Neuronal stem cell (in vitro differentiated cells): Measurements from ENCODE around the gene EMC10.

Experiments used
- DNase-seq: peaks from one replicate; pipeline ENCODE4 v3.0.0-alpha.2; 2013; ENCODE audit warnings: low spot score
- H2AFZ ChIP-seq: one replicate; pipeline ENCODE4 v1.6.1; 2013; ENCODE audit warnings: mild to moderate bottlenecking, low read length, inconsistent platforms
- H2AK5ac ChIP-seq: 2 replicates; pipeline ENCODE4 v1.6.1; 2013; ENCODE audit warnings: low read depth, mild to moderate bottlenecking, inconsistent platforms, low read length, moderate library complexity, mixed read lengths
- H2BK120ac ChIP-seq: 2 replicates; pipeline ENCODE4 v1.6.1; 2013; ENCODE audit warnings: low read depth, mild to moderate bottlenecking, inconsistent platforms, low read length, moderate library complexity, mixed read lengths
- H2BK12ac ChIP-seq: one replicate; pipeline ENCODE4 v1.6.1; 2013; ENCODE audit warnings: low read length, inconsistent platforms
- H2BK15ac ChIP-seq: 2 replicates; pipeline ENCODE4 v1.6.1; 2013; ENCODE audit warnings: mild to moderate bottlenecking, low read length, inconsistent platforms, mixed read lengths
- H2BK5ac ChIP-seq: one replicate; pipeline ENCODE4 v1.6.1; 2013; ENCODE audit warnings: inconsistent platforms, mild to moderate bottlenecking, low read length, moderate library complexity
- H3K14ac ChIP-seq: one replicate; pipeline ENCODE4 v1.6.1; 2013; ENCODE audit warnings: low read length, inconsistent platforms
- H3K18ac ChIP-seq: 2 replicates; pipeline ENCODE4 v1.6.1; 2013; ENCODE audit warnings: low read length, inconsistent platforms
- H3K23ac ChIP-seq: 2 replicates; pipeline ENCODE4 v1.6.1; 2013; ENCODE audit warnings: low read depth, mild to moderate bottlenecking, mixed read lengths, low read length, inconsistent platforms; ENCODE audit not compliant: poor library complexity
- H3K27ac ChIP-seq: replicated peaks from 3 replicates; pipeline ENCODE4 v1.5.1; 2013; ENCODE audit warnings: low read length, inconsistent platforms
- H3K27me3 ChIP-seq, 3 experiments: 2 replicates each; pipeline ENCODE4 v1.6.1; 2013; ENCODE audit warnings: low read length in 3 of 3, mild to moderate bottlenecking in 2 of 3, inconsistent platforms in 1 of 3, low read depth in 1 of 3, mixed read lengths in 1 of 3, moderate library complexity in 1 of 3; ENCODE audit not compliant: control insufficient read depth in 3 of 3, insufficient read depth in 3 of 3
- H3K36me3 ChIP-seq, 2 donors: replicated peaks in 1 of 2; 2 replicates each; pipeline ENCODE4 v1.6.1; 2013; ENCODE audit warnings: low read length in 2 of 2; ENCODE audit not compliant: control insufficient read depth in 2 of 2, insufficient read depth in 2 of 2
- H3K4ac ChIP-seq: 2 replicates; pipeline ENCODE4 v1.6.1; 2013; ENCODE audit warnings: inconsistent platforms, mild to moderate bottlenecking, low read length, moderate library complexity
- H3K4me1 ChIP-seq, 2 donors: 1 replicate in 1 of 2; 2 replicates in 1 of 2; pipeline ENCODE4 v1.6.1; 2013; ENCODE audit warnings: low read length in 2 of 2, low read depth in 1 of 2; ENCODE audit not compliant: control insufficient read depth in 2 of 2, insufficient read depth in 1 of 2
- H3K4me2 ChIP-seq: one replicate; pipeline ENCODE4 v1.6.1; 2013; ENCODE audit warnings: mild to moderate bottlenecking, low read length, inconsistent platforms; ENCODE audit not compliant: insufficient read depth, poor library complexity, severe bottlenecking
- H3K4me3 ChIP-seq, 2 donors: 2 replicates each; pipeline ENCODE4 v1.5.1; 2013; ENCODE audit warnings: low read length in 2 of 2, mild to moderate bottlenecking in 2 of 2, inconsistent platforms in 1 of 2, moderate library complexity in 1 of 2
- H3K79me1 ChIP-seq: one replicate; pipeline ENCODE4 v1.6.1; 2013; ENCODE audit warnings: low read depth, mild to moderate bottlenecking, inconsistent platforms, low read length, moderate library complexity
- H3K9ac ChIP-seq: one replicate; pipeline ENCODE4 v1.6.1; 2013; ENCODE audit warnings: mild to moderate bottlenecking, low read depth, low read length, inconsistent platforms; ENCODE audit not compliant: poor library complexity
- H3K9me3 ChIP-seq, 2 donors: replicated peaks in 1 of 2; 2 replicates each; pipeline versions ENCODE3 to v1.6.1; 2013; ENCODE audit warnings: low read length in 2 of 2, mild to moderate bottlenecking in 2 of 2, inconsistent platforms in 1 of 2, low read depth in 1 of 2, mixed read lengths in 1 of 2, moderate library complexity in 1 of 2; ENCODE audit not compliant: control insufficient read depth in 2 of 2, insufficient read depth in 1 of 2
- H4K8ac ChIP-seq: one replicate; pipeline ENCODE4 v1.6.1; 2013; ENCODE audit warnings: low read depth, mild to moderate bottlenecking, inconsistent platforms, low read length, moderate library complexity
- H4K91ac ChIP-seq: one replicate; pipeline ENCODE4 v1.6.1; 2013; ENCODE audit warnings: low read length, low read depth, mild to moderate bottlenecking, inconsistent platforms; ENCODE audit not compliant: poor library complexity
- WGBS, 2 donors: extraction: QIAGEN DNeasy Blood & Tissue Kit; methylation state at CpG; one replicate each; pipeline ENCODE4 v1.1.7; 2013; ENCODE audit warnings: missing lambda C conversion rate in 2 of 2, mixed read lengths in 1 of 2; ENCODE audit not compliant: insufficient read length in 2 of 2, insufficient replicate concordance in 1 of 2; ENCODE audit errors: extremely low coverage in 2 of 2; 5-methylcytosine and 5-hydroxymethylcytosine counted together

Gene EMC10

DNA sequence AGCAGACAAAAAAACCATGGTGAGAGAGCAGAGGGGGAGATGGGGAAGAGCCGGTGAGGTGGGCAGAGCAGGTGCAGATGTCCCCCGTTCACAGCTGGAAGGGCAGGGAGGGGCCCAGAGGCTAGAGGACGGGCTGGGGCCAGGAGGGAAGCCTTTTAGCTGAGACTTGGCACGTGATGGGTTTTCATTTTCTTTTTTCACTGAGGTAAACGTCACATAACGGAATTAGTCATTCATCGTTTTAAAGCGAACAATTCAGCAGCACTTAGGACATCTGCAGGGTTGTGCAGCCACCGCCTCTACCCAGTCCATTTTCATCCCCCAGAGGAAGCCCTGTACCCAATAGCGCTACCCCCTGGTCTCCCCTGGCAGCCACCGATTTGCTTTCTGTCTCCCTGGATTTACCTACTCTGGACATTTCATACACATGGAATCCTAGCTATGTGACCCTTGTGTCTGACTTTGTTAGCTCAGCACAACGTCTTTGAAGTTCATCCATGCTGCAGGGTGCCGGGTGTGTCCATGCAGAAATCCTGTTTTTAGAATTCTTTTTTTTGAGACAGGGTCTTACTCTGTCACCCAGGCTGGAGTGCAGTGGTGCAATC is 16.0 kb upstream of the EMC10 start:
- no peak overlapping the region for H4K8ac ChIP-seq
- H3K36me3 ChIP-seq, result no peaks in the 10 kb centered on the region
- no peak overlapping the region for H3K9ac ChIP-seq
- no peak overlapping the region for H4K91ac ChIP-seq
- H3K9me3 ChIP-seq, result no peaks in the 10 kb centered on the region
- H3K79me1 ChIP-seq, result peaks cover 2% of the 10 kb centered on the region
- H3K4ac ChIP-seq, result no peak overlapping the region
- H3K23ac ChIP-seq, result no peak overlapping the region
- H2AK5ac ChIP-seq, result no peak overlapping the region
- no peak for DNase-seq
- H2BK120ac ChIP-seq, result no peak overlapping the region
- H3K4me1 ChIP-seq, result peaks cover 0 to 5% of the 10 kb centered on the region in 2 donors
- H3K4me2 ChIP-seq, result no peak overlapping the region
- H3K27ac ChIP-seq, result no peak overlapping the region
- peaks cover 0 to 3% (median 0%) of the 10 kb centered on the region in 3 experiments for H3K27me3 ChIP-seq
- H3K18ac ChIP-seq, result no peak overlapping the region
- H3K4me3 ChIP-seq, result no peak overlapping the region
- no CpG with 5 or more reads among the region's 13 CpGs for WGBS, 2 donors
- H2BK5ac ChIP-seq, result no peak overlapping the region
- H2AFZ ChIP-seq, result no peak overlapping the region
- H2BK12ac ChIP-seq, result no peak overlapping the region
- H3K14ac ChIP-seq, result no peak overlapping the region
- peak overlapping the region; percentile 5 for H2BK15ac ChIP-seq

DNA sequence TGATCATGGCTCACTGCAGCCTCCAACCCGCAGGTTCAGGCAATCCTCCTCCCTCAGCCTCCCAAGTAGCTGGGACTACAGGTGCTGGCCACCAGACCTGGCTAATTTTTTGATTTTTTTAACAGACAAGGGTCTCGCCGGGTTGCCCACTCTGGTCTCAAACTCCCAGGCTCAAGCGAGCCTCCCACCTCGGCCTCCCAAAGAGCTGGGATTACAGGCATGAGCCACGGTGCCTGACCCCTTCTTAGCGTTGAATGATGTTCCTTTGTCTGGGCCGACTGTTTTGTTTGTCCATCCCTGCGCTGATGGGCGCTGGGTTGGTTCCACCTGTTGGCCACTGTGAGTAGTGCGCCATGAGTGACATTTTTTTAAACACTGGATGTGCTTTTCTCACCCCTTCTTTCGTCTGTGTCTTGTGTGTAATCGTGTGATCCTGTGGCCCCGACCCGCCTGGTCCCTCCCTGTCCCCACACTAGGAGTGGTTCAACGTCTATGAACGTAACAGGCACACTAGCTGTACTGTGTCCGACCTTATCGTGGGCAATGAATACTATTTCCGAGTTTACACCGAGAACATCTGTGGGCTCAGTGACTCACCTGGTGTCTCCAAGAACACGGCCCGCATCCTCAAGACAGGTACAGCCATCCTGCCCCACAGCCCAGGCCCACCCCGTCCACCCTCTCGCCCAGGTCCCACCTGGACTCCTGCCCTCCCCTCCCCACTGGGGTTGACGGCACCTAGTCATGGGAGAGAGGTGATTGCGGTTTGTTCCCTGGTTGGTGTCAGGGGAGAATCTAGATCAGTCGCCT is 15.0 kb upstream of the EMC10 start:
- H3K23ac ChIP-seq, result no peak overlapping the region
- peak overlapping the region; percentile 85 for H4K91ac ChIP-seq
- peak overlapping the region; percentile 44 for H3K18ac ChIP-seq
- H3K27ac ChIP-seq, result no peak overlapping the region
- WGBS, 2 donors, result no CpG with 5 or more reads among the region's 28 CpGs
- peaks cover 0 to 3% (median 0%) of the 10 kb centered on the region in 3 experiments for H3K27me3 ChIP-seq
- no peaks in the 10 kb centered on the region for H3K36me3 ChIP-seq
- H2AFZ ChIP-seq, result peak overlapping the region; percentile 52
- H3K14ac ChIP-seq, result peak overlapping the region; percentile 71
- peak overlapping the region; percentile 80 for H3K9ac ChIP-seq
- H2AK5ac ChIP-seq, result peak overlapping the region; percentile 99
- peak overlapping the region; percentile 17 for H4K8ac ChIP-seq
- peak overlapping the region; percentile 99 for H2BK15ac ChIP-seq
- H3K79me1 ChIP-seq, result peaks cover 2% of the 10 kb centered on the region
- H2BK12ac ChIP-seq, result peak overlapping the region; percentile 100
- no peaks in the 10 kb centered on the region for H3K9me3 ChIP-seq
- no peak overlapping the region for H3K4ac ChIP-seq
- no peak overlapping the region for H3K4me2 ChIP-seq
- no peak overlapping the region for H2BK5ac ChIP-seq
- DNase-seq, result peak; percentile 71
- H2BK120ac ChIP-seq, result peak overlapping the region; percentile 56
- H3K4me1 ChIP-seq, result peaks cover 5 to 11% of the 10 kb centered on the region in 2 donors
- H3K4me3 ChIP-seq, result no peak overlapping the region

DNA sequence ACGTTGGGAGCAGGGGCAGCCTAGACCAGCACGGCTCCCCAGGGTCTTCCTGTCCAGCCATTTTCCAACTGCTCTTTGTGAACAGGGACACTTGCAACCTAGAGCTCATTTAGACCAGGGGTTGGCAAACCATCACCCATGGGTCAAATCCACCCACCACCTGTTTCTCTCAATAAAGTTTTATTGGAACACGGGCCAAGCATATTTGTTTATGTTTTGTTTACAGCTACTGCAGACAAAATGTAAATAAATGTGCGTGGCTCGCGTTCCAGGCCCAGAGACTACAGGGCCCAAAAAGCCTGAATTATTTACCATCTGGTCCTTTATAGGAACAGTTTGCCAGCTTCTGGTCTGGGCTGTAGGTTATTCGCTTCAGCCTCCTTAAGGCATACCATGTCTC is 13.3 kb upstream of the EMC10 start:
- no peak overlapping the region for H4K91ac ChIP-seq
- no peaks in the 10 kb centered on the region for H3K9me3 ChIP-seq
- H3K79me1 ChIP-seq, result peaks cover 2% of the 10 kb centered on the region
- DNase-seq, result no peak
- no peak overlapping the region for H3K4me2 ChIP-seq
- no peak overlapping the region for H2AK5ac ChIP-seq
- no CpG with 5 or more reads among the region's 7 CpGs for WGBS, 2 donors
- no peak overlapping the region for H2AFZ ChIP-seq
- no peak overlapping the region for H4K8ac ChIP-seq
- peaks cover 13 to 14% of the 10 kb centered on the region in 2 donors for H3K4me1 ChIP-seq
- H3K36me3 ChIP-seq, result no peaks in the 10 kb centered on the region
- H3K27ac ChIP-seq, result no peak overlapping the region
- no peak overlapping the region for H2BK120ac ChIP-seq
- H3K4ac ChIP-seq, result no peak overlapping the region
- H3K14ac ChIP-seq, result no peak overlapping the region
- no peaks in the 10 kb centered on the region for H3K27me3 ChIP-seq
- H3K18ac ChIP-seq, result no peak overlapping the region
- no peak overlapping the region for H3K23ac ChIP-seq
- no peak overlapping the region for H2BK12ac ChIP-seq
- H2BK5ac ChIP-seq, result no peak overlapping the region
- H3K9ac ChIP-seq, result no peak overlapping the region
- H3K4me3 ChIP-seq, result no peak overlapping the region
- peak overlapping the region; percentile 33 for H2BK15ac ChIP-seq

DNA sequence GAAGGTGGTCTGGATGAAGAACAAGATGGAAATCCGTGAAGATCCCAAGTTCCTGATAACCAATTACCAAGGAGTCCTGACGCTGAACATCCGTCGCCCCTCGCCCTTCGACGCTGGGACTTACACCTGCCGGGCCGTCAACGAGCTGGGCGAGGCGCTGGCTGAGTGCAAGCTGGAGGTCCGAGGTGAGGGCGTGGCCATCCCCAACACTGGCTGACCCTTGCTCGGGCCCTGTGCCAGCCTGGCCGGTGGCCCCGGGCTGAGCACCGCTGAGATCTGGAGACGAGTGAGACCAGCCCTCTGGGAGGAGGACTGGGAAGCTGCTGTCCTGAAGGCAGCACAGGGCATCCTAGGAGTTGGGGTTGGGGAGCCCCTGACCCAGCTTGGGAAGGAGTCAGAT is 12.0 kb upstream of the EMC10 start:
- Histone ChIP-seq H2BK120ac (no peak overlapping the region), H3K27ac (no peak overlapping the region), H2BK12ac (no peak overlapping the region), H3K4me2 (no peak overlapping the region), H3K27me3 (peaks cover 0 to 6% (median 0%) of the 10 kb centered on the region in 3 experiments), H2BK5ac (no peak overlapping the region), H2AFZ (no peak overlapping the region), H3K4ac (no peak overlapping the region), H2AK5ac (peak overlapping the region; percentile 99), H3K23ac (peak overlapping the region; percentile 22), H4K91ac (no peak overlapping the region), H3K14ac (no peak overlapping the region), H3K9ac (no peak overlapping the region), H3K9me3 (no peaks in the 10 kb centered on the region), H3K4me1 (peaks cover 13 to 14% of the 10 kb centered on the region in 2 donors), H3K18ac (peak overlapping the region; percentile 2), H2BK15ac (peak overlapping the region; percentile 62), H3K36me3 (no peaks in the 10 kb centered on the region), H3K79me1 (peaks cover 2% of the 10 kb centered on the region), H3K4me3 (peak overlapping the region in 1 of 2 donors; percentile 46), H4K8ac (no peak overlapping the region)
- WGBS, 2 donors, result no CpG with 5 or more reads among the region's 19 CpGs
- no peak for DNase-seq
